ENCODE measurements around the gene HID1. TPM values are rescaled to one million over a fixed set of nuclear protein-coding genes. Genes with fewer than 3 reads are reported as not detected.

Gene HID1
- total and polyA plus RNA-seq, 2 of the 4 experiments (the other 2 are of a cell fraction) = 0.18 to 1.7 TPM

DNA sequence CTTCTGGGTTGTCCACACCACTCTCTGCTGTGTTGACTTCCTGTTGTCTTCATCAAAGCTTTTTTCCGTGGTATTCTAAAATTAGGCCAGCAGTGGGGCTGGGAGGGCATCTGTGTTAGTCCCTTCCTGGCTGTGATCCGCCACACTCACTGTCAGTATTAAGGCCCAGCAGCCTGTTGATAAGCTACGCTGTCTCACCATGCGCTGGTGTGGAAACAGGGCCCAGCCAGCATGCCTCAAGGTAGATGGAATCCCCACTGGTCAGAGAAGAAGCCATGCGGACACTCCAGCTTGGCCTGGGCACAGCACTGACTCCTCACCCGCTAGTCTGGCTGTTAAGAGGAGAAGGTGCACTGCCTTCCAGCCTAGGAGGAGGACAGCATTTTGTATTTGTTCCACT lies 26.2 kb upstream of the HID1 start:
- Histone ChIP-seq H2BK120ac (ENCODE audit: low read depth, low read length) (no peak overlapping the region), H3K9me3 (ENCODE audit: control insufficient read depth, insufficient read depth, low read length) (no peaks in the 10 kb centered on the region), H3K9me1 (ENCODE audit: insufficient read depth, low read length) (no peaks in the 10 kb centered on the region), H3K4me2 (ENCODE audit: low read depth, low read length) (no peak overlapping the region), H3K4ac (ENCODE audit: low read depth, low read length) (no peak overlapping the region), H3K27ac (ENCODE audit: insufficient read depth, low read length) (no peak overlapping the region), H3K79me1 (ENCODE audit: low read depth in 1 of 2, low read length in 2 of 2) (peaks cover 9 to 47% of the 10 kb centered on the region in 2 experiments; a peak in 3 of 4 replicates), H3K4me3 (ENCODE audit: insufficient read depth, low read depth, low read length) (no peak overlapping the region), H2BK20ac (ENCODE audit: low read depth, low read length) (no peak overlapping the region), H4K20me1 (ENCODE audit: insufficient read depth, low read length) (peaks cover 7% of the 10 kb centered on the region; the same call in 1 of the 2 replicates), H2BK5ac (ENCODE audit: low read depth, low read length, poor library complexity, severe bottlenecking) (no peak overlapping the region), H3K14ac (replicated peaks; ENCODE audit: low read depth, low read length) (no peak overlapping the region), H3K27me3 (ENCODE audit: control insufficient read depth, insufficient read depth, low read length) (no peaks in the 10 kb centered on the region), H2AFZ (replicated peaks; ENCODE audit: low read length, poor library complexity) (no peak overlapping the region), H4K5ac (ENCODE audit: low read depth, low read length) (no peak overlapping the region), H3K56ac (ENCODE audit: extremely low read depth, insufficient read depth, low read length) (no peak overlapping the region), H4K8ac (ENCODE audit: low read depth in 2 of 2, low read length in 2 of 2) (no peak overlapping the region), H3K36me3 (ENCODE audit: control insufficient read depth, insufficient read depth, low read length) (peaks cover 28% of the 10 kb centered on the region), H3K23ac (ENCODE audit: low read depth, low read length) (no peak overlapping the region), H2AK9ac (replicated peaks; ENCODE audit: low read depth, low read length, poor library complexity) (no peak overlapping the region), H2AK5ac (ENCODE audit: low read depth, low read length) (no peak overlapping the region), H3K18ac (ENCODE audit: low read depth, low read length) (no peak overlapping the region), H3K4me1 (ENCODE audit: control insufficient read depth, insufficient read depth, low read length) (peaks cover 6% of the 10 kb centered on the region), H2BK15ac (ENCODE audit: low read depth, low read length) (no peak overlapping the region), H3K9ac (ENCODE audit: low read depth, low read length) (no peak overlapping the region), H4K91ac (ENCODE audit: insufficient read depth, low read depth, low read length) (no peak overlapping the region)
- no peak for TF ChIP-seq NFE2L2 (IDR thresholded peaks at IDR 0.05; ENCODE audit: low read depth, low read length)
- TF ChIP-seq MXI1 (IDR thresholded peaks at IDR 0.05; ENCODE audit: borderline replicate concordance, low read depth, low read length) = no peak
- TF ChIP-seq FOS (IDR thresholded peaks at IDR 0.05; ENCODE audit: low read depth, low read length) = no peak
- no peak for TF ChIP-seq SMC3 (IDR thresholded peaks at IDR 0.05; ENCODE audit: low read depth, low read length)
- TF ChIP-seq RAD21 (IDR thresholded peaks at IDR 0.05; ENCODE audit: low read length) = no peak
- no peak for TF ChIP-seq CHD1 (IDR thresholded peaks at IDR 0.05; ENCODE audit: low read depth, low read length)
- TF ChIP-seq CEBPB (IDR thresholded peaks at IDR 0.05; ENCODE audit: low read depth, low read length) = no peak
- dilution Hi-C loops (cut with HindIII; ENCODE audit: low sequenced_read_pairs, unreplicated experiment) (no loop called here), in situ Hi-C loops (cut with MboI; ENCODE audit: low sequenced_read_pairs) (no loop called here), intact Hi-C loops (cut with micrococcal nuclease) (no loop called here)
- no TSS peak for BruUV-seq (replicated peaks)
- POLR2A ChIA-PET (ENCODE audit: unreplicated experiment) = no interaction called here
- DNase-seq (no peak), ATAC-seq (ENCODE audit: low read depth) (no peak)
- CTCF ChIA-PET = interaction anchor here (1.0 kb wide), 1 partner anchor 38 kb away, joined by 4 read pairs; no protein-coding TSS in a partner anchor
- WGBS, 2 experiments (ENCODE audit: extremely low coverage in 2 of 2, insufficient read length in 1 of 2) = 92% methylated on average over 5 of the region's 6 CpGs; no CpG with 5 or more reads in 1 of the 2 experiments
